ENCODE results near the gene ADAMTS15. TPM values are rescaled to one million over a fixed set of nuclear protein-coding genes. Genes with fewer than 3 reads are reported as not detected.
"Not testable (repeated sequence)": the region's sequence is repeated elsewhere in the genome, so short reads cannot be mapped to it uniquely, and the experiment has no call there.

Gene ADAMTS15
- total and polyA plus RNA-seq, 2 donors (not counting 3 experiments of a cell fraction or from before 2014, with no cell fraction given), result 0.08 TPM; not detected in 1

DNA sequence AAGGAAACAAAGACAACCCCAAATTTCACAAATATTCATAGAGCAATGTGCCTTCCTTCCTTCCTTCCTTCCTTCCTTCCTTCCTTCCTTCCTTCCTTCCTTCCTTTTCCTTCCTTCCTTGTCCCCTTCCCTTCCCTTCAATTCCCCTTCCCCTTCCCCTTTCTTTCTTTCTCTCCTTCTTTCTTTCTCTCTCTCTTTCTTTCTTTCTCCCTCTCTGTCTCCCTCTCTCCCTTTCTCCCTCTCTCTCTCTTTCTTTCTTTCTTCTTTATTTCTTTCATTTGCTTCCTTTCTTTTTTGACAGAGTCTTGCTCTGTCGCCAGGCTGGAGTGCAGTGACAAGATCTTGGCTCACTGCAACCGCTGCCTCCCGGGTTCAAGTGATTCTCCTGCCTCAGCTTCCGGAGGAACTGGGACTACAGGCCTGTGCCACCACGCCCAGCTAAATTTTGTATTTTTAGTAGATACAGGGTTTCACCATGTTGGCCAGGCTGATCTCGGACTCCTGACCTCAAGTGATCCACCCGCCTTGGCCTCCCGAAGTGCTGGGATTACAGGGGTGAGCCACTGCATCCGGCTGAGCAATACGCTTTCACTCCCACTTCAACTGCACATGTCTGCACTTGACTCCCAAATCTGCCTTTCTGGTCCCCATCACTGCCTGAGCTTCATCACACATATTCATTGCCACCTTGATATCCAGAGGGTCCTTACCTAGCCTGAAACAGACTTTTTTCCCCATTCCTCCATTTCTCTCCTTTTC is 9.9 kb upstream of the ADAMTS15 start:
- POLR2A ChIA-PET; H3K4me2 ChIP-seq (ENCODE audit: insufficient read depth, low read length); H4K20me1 ChIP-seq (replicated peaks; ENCODE audit: control insufficient read depth, extremely low read depth, insufficient read depth, low read length); FAIRE-seq; H3K4me1 ChIP-seq (ENCODE audit: control insufficient read depth, extremely low read depth, insufficient read depth, low read length); H3K9ac ChIP-seq (replicated peaks; ENCODE audit: extremely low read depth, insufficient read depth, low read length); H3K4me3 ChIP-seq (replicated peaks in 1 of 3; ENCODE audit: insufficient read depth in 1 of 3, low read depth in 1 of 3, low read length in 3 of 3); H3K27me3 ChIP-seq (ENCODE audit: control insufficient read depth in 2 of 2, insufficient read depth in 2 of 2, low read length in 2 of 2); H2AFZ ChIP-seq (ENCODE audit: low read depth, low read length); H3K9me3 ChIP-seq (replicated peaks; ENCODE audit: control insufficient read depth, insufficient read depth, low read length); H3K36me3 ChIP-seq (ENCODE audit: control insufficient read depth in 2 of 2, extremely low read depth in 1 of 2, insufficient read depth in 2 of 2, low read length in 2 of 2); H3K9me1 ChIP-seq (replicated peaks; ENCODE audit: control insufficient read depth, extremely low read depth, insufficient read depth, low read length); DNase-seq (ENCODE audit: low read depth, low spot score); H3K79me2 ChIP-seq (ENCODE audit: control insufficient read depth, insufficient read depth, low read length); BruUV-seq (replicated peaks); H3K27ac ChIP-seq (ENCODE audit: insufficient read depth, low read depth, low read length): not testable (repeated sequence)
- intact Hi-C loops (cut with micrococcal nuclease), result loop anchor here (5.0 kb wide), 2 partner anchors 144 to 234 kb away; no protein-coding TSS in a partner anchor
- dilution Hi-C loops (cut with MboI; ENCODE audit: extremely low pct_ligation_motif_present, low sequenced_read_pairs), result loop anchor here (25.0 kb wide), 1 partner anchor 424 kb away; no protein-coding TSS in a partner anchor
- CTCF ChIA-PET, result interaction anchor here (1.1 to 12.3 kb wide), 3 partner anchors 225 to 422 kb away, joined by 3 to 464 read pairs (median 12); no protein-coding TSS in a partner anchor

DNA sequence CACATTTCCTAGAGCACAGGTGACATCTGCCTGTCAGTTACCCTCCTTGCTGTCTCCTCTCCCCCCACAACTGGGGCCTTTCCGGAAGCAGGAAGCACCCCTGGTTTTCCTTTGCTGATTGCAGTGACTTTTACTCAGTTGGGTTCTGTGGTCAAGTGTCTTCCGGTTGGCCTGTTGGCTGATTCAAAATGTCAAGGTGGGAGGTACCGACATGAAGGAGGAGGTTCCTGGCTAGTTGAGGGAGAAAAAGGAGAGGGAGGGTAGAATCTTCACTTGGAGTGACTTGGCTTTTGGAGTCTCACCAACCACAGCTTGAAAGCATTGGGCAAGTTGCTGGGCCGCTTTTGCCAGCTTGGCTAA is 9.3 kb upstream of the ADAMTS15 start:
- no peak overlapping the region for H2AFZ ChIP-seq (ENCODE audit: low read depth, low read length)
- H3K9ac ChIP-seq (replicated peaks; ENCODE audit: extremely low read depth, insufficient read depth, low read length), result no peak overlapping the region
- H3K9me1 ChIP-seq (replicated peaks; ENCODE audit: control insufficient read depth, extremely low read depth, insufficient read depth, low read length), result no peaks in the 10 kb centered on the region
- H3K27me3 ChIP-seq (ENCODE audit: control insufficient read depth in 2 of 2, insufficient read depth in 2 of 2, low read length in 2 of 2), result peaks cover 0 to 3% of the 10 kb centered on the region in 2 experiments
- no peak for DNase-seq (ENCODE audit: low read depth, low spot score)
- no peak overlapping the region for H3K4me2 ChIP-seq (ENCODE audit: insufficient read depth, low read length)
- no TSS peak for BruUV-seq (replicated peaks)
- ChIA-PET CTCF (no interaction called here), POLR2A (no interaction called here)
- no peak overlapping the region for H3K27ac ChIP-seq (ENCODE audit: insufficient read depth, low read depth, low read length)
- no peaks in the 10 kb centered on the region for H3K9me3 ChIP-seq (replicated peaks; ENCODE audit: control insufficient read depth, insufficient read depth, low read length)
- no peak for FAIRE-seq
- H3K4me3 ChIP-seq (replicated peaks in 1 of 3; ENCODE audit: insufficient read depth in 1 of 3, low read depth in 1 of 3, low read length in 3 of 3), result no peak overlapping the region
- no peaks in the 10 kb centered on the region for H3K36me3 ChIP-seq (ENCODE audit: control insufficient read depth in 2 of 2, extremely low read depth in 1 of 2, insufficient read depth in 2 of 2, low read length in 2 of 2)
- dilution Hi-C loops (cut with MboI; ENCODE audit: extremely low pct_ligation_motif_present, low sequenced_read_pairs) (loop anchor here (25.0 kb wide), 1 partner anchor 423 kb away; no protein-coding TSS in a partner anchor), intact Hi-C loops (cut with micrococcal nuclease) (loop anchor here (5.0 kb wide), 2 partner anchors 143 to 233 kb away; no protein-coding TSS in a partner anchor)
- no peaks in the 10 kb centered on the region for H4K20me1 ChIP-seq (replicated peaks; ENCODE audit: control insufficient read depth, extremely low read depth, insufficient read depth, low read length)
- TF ChIP-seq, protein P1, sequence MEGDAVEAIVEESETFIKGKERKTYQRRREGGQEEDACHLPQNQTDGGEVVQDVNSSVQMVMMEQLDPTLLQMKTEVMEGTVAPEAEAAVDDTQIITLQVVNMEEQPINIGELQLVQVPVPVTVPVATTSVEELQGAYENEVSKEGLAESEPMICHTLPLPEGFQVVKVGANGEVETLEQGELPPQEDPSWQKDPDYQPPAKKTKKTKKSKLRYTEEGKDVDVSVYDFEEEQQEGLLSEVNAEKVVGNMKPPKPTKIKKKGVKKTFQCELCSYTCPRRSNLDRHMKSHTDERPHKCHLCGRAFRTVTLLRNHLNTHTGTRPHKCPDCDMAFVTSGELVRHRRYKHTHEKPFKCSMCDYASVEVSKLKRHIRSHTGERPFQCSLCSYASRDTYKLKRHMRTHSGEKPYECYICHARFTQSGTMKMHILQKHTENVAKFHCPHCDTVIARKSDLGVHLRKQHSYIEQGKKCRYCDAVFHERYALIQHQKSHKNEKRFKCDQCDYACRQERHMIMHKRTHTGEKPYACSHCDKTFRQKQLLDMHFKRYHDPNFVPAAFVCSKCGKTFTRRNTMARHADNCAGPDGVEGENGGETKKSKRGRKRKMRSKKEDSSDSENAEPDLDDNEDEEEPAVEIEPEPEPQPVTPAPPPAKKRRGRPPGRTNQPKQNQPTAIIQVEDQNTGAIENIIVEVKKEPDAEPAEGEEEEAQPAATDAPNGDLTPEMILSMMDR (IDR thresholded peaks at IDR 0.05; ENCODE audit: extremely low read depth in 1 of 2, insufficient read depth in 1 of 2, low read depth in 1 of 2, low read length in 2 of 2), result no peak
- TF ChIP-seq, protein P2, sequence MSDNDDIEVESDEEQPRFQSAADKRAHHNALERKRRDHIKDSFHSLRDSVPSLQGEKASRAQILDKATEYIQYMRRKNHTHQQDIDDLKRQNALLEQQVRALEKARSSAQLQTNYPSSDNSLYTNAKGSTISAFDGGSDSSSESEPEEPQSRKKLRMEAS (IDR thresholded peaks at IDR 0.05; ENCODE audit: insufficient read depth, insufficient read length), result no peak
- TF ChIP-seq FOS (IDR thresholded peaks at IDR 0.05; ENCODE audit: borderline replicate concordance, insufficient read depth, low read length) (no peak), JUN (IDR thresholded peaks at IDR 0.05; ENCODE audit: borderline replicate concordance, insufficient read depth, insufficient read length, low read depth) (no peak)
- no peaks in the 10 kb centered on the region for H3K79me2 ChIP-seq (ENCODE audit: control insufficient read depth, insufficient read depth, low read length)
- H3K4me1 ChIP-seq (ENCODE audit: control insufficient read depth, extremely low read depth, insufficient read depth, low read length), result no peaks in the 10 kb centered on the region

All from endothelial cell of umbilical vein (primary cell).